Panc1 (cell line): ENCODE data around the gene BBC3. TPM values are rescaled to one million over a fixed set of nuclear protein-coding genes. Genes with fewer than 3 reads are reported as not detected.

Experiments used
- ATAC-seq: fragments of 200-7000 bp; cut with Tn5 transposase; 2 replicates; pipeline ENCODE4 v1.9.1; 2020; ENCODE audit warnings: mild to moderate bottlenecking, moderate library complexity
- Bru-seq: library from RNA; stranded (reverse); fragments of 400-500 nt; gene quantifications from one replicate; lab custom pipeline; 2021; lab: Mats Ljungman, UMichigan
- BruChase-seq, 2 experiments: library from RNA; stranded (reverse); fragments of 400-500 nt; gene quantifications; one replicate each; lab custom pipeline; 2021; lab: Mats Ljungman, UMichigan
- BruUV-seq: library from RNA; stranded (reverse); fragments of 400-500 nt; replicated peaks from 2 replicates; lab custom pipeline; 2021; lab: Mats Ljungman, UMichigan
- CTCF ChIA-PET: fragments of 300-600 bp; sonication (Branson Sonifier 250); formaldehyde crosslinking; loops from one replicate; lab custom pipeline; 2022; ENCODE audit warnings: antibody characterized with exemption; lab: Charles Lee
- POLR2A ChIA-PET: fragments of 300-600 bp; sonication (Branson Sonifier 250); formaldehyde crosslinking; loops from one replicate; lab custom pipeline; 2022; ENCODE audit warnings: antibody characterized with exemption; lab: Charles Lee
- DNase-seq: peaks from one replicate; pipeline ENCODE4 v3.0.0-alpha.2; 2010; ENCODE audit warnings: low read depth, low spot score
- H3K27ac ChIP-seq: 2 replicates; pipeline ENCODE4 v1.5.1; 2011; ENCODE audit warnings: mild to moderate bottlenecking, low read length, inconsistent platforms
- H3K27me3 ChIP-seq: fragments of 200-500 bp; sonication (Bioruptor generic); 2 replicates; pipeline ENCODE4 v1.6.0; 2014; ENCODE audit warnings: low read length, inconsistent platforms; ENCODE audit not compliant: control insufficient read depth, insufficient read depth
- H3K36me3 ChIP-seq: fragments of 200-500 bp; sonication (Bioruptor generic); 2 replicates; pipeline ENCODE4 v1.5.1; 2014; ENCODE audit warnings: inconsistent platforms, mild to moderate bottlenecking, low read length, moderate library complexity; ENCODE audit not compliant: control insufficient read depth, insufficient read depth
- H3K4me1 ChIP-seq: 2 replicates; pipeline ENCODE4 v1.5.1; 2011; ENCODE audit warnings: inconsistent platforms, mild to moderate bottlenecking, low read length, moderate library complexity; ENCODE audit not compliant: control insufficient read depth, insufficient read depth
- H3K4me3 ChIP-seq, 2 experiments: 2 replicates each; pipeline ENCODE4 v1.5.1; 2011 to 2012; ENCODE audit warnings: low read depth in 2 of 2, low read length in 2 of 2, mild to moderate bottlenecking in 2 of 2, inconsistent platforms in 1 of 2, moderate library complexity in 1 of 2
- H3K9me3 ChIP-seq: fragments of 200-500 bp; sonication (Bioruptor generic); 2 replicates; pipeline ENCODE4 v1.5.1; 2014; ENCODE audit warnings: low read depth, mild to moderate bottlenecking, inconsistent platforms, low read length, moderate library complexity; ENCODE audit not compliant: control insufficient read depth, insufficient read depth
- POLR2AphosphoS5 ChIP-seq: IDR thresholded peaks from 2 replicates; pipeline ENCODE4 v1.6.1; 2012; ENCODE audit warnings: mild to moderate bottlenecking, low read depth, low read length, moderate library complexity
- REST ChIP-seq, 2 experiments: IDR thresholded peaks; 2 replicates each; pipeline ENCODE4 v1.6.1; 2011 to 2012; ENCODE audit warnings: low read depth in 2 of 2, control low read depth in 1 of 2, low read length in 1 of 2, mild to moderate bottlenecking in 1 of 2, moderate library complexity in 1 of 2; ENCODE audit not compliant: insufficient read depth in 1 of 2
- SIN3A ChIP-seq: IDR thresholded peaks from 2 replicates; pipeline ENCODE4 v1.6.1; 2012; ENCODE audit warnings: low read depth, mild to moderate bottlenecking, low read length, moderate library complexity, borderline replicate concordance; ENCODE audit not compliant: insufficient read depth
- TCF7L2 ChIP-seq: IDR thresholded peaks from 2 replicates; pipeline ENCODE4 v1.6.1; 2011; ENCODE audit warnings: mild to moderate bottlenecking, low read depth, low read length, inconsistent platforms
- in situ Hi-C: cut with HindIII; loops from 2 replicates; pipeline ENCODE4 v1.10.0; 2016; ENCODE audit warnings: low sequenced_read_pairs, low pct_unique_long_range_greater_than_20kb
- intact Hi-C: fragments of 100-400 bp; cut with micrococcal nuclease; formaldehyde crosslinking; loops from one replicate; pipeline ENCODE4 v1.10.0; 2022; ENCODE audit not compliant: unreplicated experiment
- long read RNA-seq: library from polyadenylated mRNA; unstranded; transcript quantifications from one replicate; pipeline ENCODE4 v2.0.0, GENCODE V29; 2021; ENCODE audit not compliant: unreplicated experiment
- polyA plus RNA-seq: library from polyadenylated mRNA; unstranded; fragments of >200 nt; gene quantifications from one replicate; pipeline ENCODE4 v1.2.1, GENCODE V29; 2012; ENCODE audit warnings: missing spikeins; ENCODE audit not compliant: insufficient read length
- total RNA-seq: library from RNA; stranded (reverse); gene quantifications from one replicate; pipeline ENCODE4 v1.2.1, GENCODE V29; 2021; ENCODE audit not compliant: unreplicated experiment
- TF ChIP-seq, protein P1 (sequence below): fragments of 450-650 bp; IDR thresholded peaks from 2 replicates; pipeline ENCODE4 v1.5.1; 2017; ENCODE audit warnings: mild to moderate bottlenecking

BBC3 gene, protein sequence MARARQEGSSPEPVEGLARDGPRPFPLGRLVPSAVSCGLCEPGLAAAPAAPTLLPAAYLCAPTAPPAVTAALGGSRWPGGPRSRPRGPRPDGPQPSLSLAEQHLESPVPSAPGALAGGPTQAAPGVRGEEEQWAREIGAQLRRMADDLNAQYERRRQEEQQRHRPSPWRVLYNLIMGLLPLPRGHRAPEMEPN
- total RNA-seq (7.6 TPM), Bru-seq, nascent RNA (percentile 46 among the genes with signal in this experiment), BruChase-seq, experiment 1, labeled RNA remaining after a 2-hour chase (percentile 41 among the genes with signal in this experiment), BruChase-seq, experiment 2, labeled RNA remaining after a 6-hour chase (percentile 39 among the genes with signal in this experiment)
- 12.9 TPM for polyA plus RNA-seq
- long read RNA-seq, transcript BBC3-206 (1 exons, 1,747 nt): major isoform, 6 of 7 reads
- long read RNA-seq, partial matches to known transcripts: 1 of 7 reads
- long read RNA-seq, other reads (novel, unspliced or antisense): 0 of 7 reads

DNA sequence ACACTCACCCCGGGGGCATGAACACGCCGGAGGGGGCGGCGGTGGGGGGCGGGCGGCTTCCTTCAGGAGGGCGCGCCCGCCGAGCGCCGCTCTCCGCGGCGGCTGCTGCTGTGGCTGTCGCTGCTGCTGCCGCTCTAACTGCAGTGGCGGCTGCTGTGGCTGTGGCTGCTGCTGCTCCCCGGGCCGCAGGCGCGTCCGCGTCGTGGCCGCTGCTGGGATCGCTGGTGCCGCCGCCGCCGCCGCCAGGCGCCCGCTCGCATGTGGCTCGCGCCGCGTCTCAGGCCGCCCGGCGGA lies at the start of gene BBC3:
TSS of gene BBC3 (minus strand) at position 279 of the 294 bp plus-strand sequence. CDS start 2,768 bp downstream, outside the sequence.
- intact Hi-C loops: no loop called here
- Histone ChIP-seq H3K4me1 (peaks cover 17% of the 10 kb centered on the region), H3K4me3 (peak within 1 kb of the TSS; percentile 65 to 78)

GRCh38 chr19:47280183-47280797 lies 49.3 kb upstream of the BBC3 start:
- peaks cover 7% of the 10 kb centered on the region for H3K4me1 ChIP-seq

More for the DNA sequence above, at the start of gene BBC3:
- in situ Hi-C loops: no loop called here
- CTCF ChIA-PET: no interaction called here
- no peak for ATAC-seq
- Histone ChIP-seq H3K36me3 (no peaks in the 10 kb centered on the region; the same call in 1 of the 2 replicates), H3K27ac (peak within 1 kb of the TSS; percentile 59), H3K27me3 (no peaks in the 10 kb centered on the region), H3K9me3 (no peaks in the 10 kb centered on the region)
- DNase-seq: no peak
- no TSS peak for BruUV-seq
- TF ChIP-seq REST (IDR thresholded peaks at IDR 0.05; ENCODE audit: insufficient read depth in 1 of 2, low read depth in 2 of 2, low read length in 1 of 2) (no peak), POLR2AphosphoS5 (no peak), SIN3A (no peak), TCF7L2 (no peak)
- TF ChIP-seq, protein P1, sequence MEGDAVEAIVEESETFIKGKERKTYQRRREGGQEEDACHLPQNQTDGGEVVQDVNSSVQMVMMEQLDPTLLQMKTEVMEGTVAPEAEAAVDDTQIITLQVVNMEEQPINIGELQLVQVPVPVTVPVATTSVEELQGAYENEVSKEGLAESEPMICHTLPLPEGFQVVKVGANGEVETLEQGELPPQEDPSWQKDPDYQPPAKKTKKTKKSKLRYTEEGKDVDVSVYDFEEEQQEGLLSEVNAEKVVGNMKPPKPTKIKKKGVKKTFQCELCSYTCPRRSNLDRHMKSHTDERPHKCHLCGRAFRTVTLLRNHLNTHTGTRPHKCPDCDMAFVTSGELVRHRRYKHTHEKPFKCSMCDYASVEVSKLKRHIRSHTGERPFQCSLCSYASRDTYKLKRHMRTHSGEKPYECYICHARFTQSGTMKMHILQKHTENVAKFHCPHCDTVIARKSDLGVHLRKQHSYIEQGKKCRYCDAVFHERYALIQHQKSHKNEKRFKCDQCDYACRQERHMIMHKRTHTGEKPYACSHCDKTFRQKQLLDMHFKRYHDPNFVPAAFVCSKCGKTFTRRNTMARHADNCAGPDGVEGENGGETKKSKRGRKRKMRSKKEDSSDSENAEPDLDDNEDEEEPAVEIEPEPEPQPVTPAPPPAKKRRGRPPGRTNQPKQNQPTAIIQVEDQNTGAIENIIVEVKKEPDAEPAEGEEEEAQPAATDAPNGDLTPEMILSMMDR: no peak
- POLR2A ChIA-PET: no interaction called here

More at GRCh38 chr19:47280183-47280797, 49.3 kb upstream of the BBC3 start:
- Histone ChIP-seq H3K27me3 (no peaks in the 10 kb centered on the region), H3K27ac (no peak overlapping the region), H3K36me3 (no peaks in the 10 kb centered on the region), H3K4me3 (no peak overlapping the region), H3K9me3 (no peaks in the 10 kb centered on the region)
- DNase-seq (no peak), ATAC-seq (peak; percentile 57; the same call in 1 of the 2 replicates)
- in situ Hi-C loops: no loop called here
- TF ChIP-seq POLR2AphosphoS5 (no peak), TCF7L2 (no peak), SIN3A (no peak), REST (IDR thresholded peaks at IDR 0.05; ENCODE audit: insufficient read depth in 1 of 2, low read depth in 2 of 2, low read length in 1 of 2) (no peak)
- TF ChIP-seq, protein P1: peak; percentile 41
- ChIA-PET POLR2A (no interaction called here), CTCF (no interaction called here)
- no TSS peak for BruUV-seq
- intact Hi-C loops: no loop called here
